Keratinocyte (primary cell): ENCODE measurements around the gene TCTN1. TPM values are rescaled to one million over a fixed set of nuclear protein-coding genes. Genes with fewer than 3 reads are reported as not detected.
A peak's percentile ranks its signal among the peaks of the same experiment; 100 is the strongest.

Experiments used
- DNase-seq: peaks from one replicate; pipeline ENCODE4 v3.0.0-alpha.2; 2011; ENCODE audit warnings: low read depth, missing footprints, low spot score
- FAIRE-seq: peaks from 2 replicates; lab custom pipeline; 2011; peaks lifted over from hg19 to GRCh38; lab: Jason Lieb, UNC
- H2AFZ ChIP-seq: 2 replicates; pipeline ENCODE4 v1.6.0; 2012; ENCODE audit warnings: low read length, control low read depth, inconsistent platforms; ENCODE audit not compliant: control insufficient read depth
- H3K27ac ChIP-seq: 2 replicates; pipeline ENCODE4 v1.5.1; 2011; ENCODE audit warnings: low read length; ENCODE audit not compliant: control insufficient read depth, insufficient read depth
- H3K27me3 ChIP-seq: 3 replicates; pipeline ENCODE4 v1.6.0; 2011; ENCODE audit warnings: low read length; ENCODE audit not compliant: control insufficient read depth, insufficient read depth; ENCODE audit errors: extremely low read depth
- H3K36me3 ChIP-seq, 2 experiments: 2 replicates in 1 of 2; 3 replicates in 1 of 2; pipeline ENCODE4 v1.5.1; 2011; ENCODE audit warnings: low read length in 2 of 2, mild to moderate bottlenecking in 1 of 2; ENCODE audit not compliant: control insufficient read depth in 2 of 2, insufficient read depth in 2 of 2; ENCODE audit errors: extremely low read depth in 1 of 2
- H3K4me1 ChIP-seq: 3 replicates; pipeline ENCODE4 v1.5.1; 2011; ENCODE audit warnings: low read length; ENCODE audit not compliant: control insufficient read depth, insufficient read depth; ENCODE audit errors: extremely low read depth
- H3K4me2 ChIP-seq: 3 replicates; pipeline ENCODE4 v1.6.0; 2011; ENCODE audit warnings: low read depth, low read length; ENCODE audit not compliant: control insufficient read depth, insufficient read depth; ENCODE audit errors: extremely low read depth
- H3K4me3 ChIP-seq, 3 experiments: fragments of 200-600 bp in 1 of 3; sonication (generic) in 1 of 3; 2 replicates in 2 of 3; 3 replicates in 1 of 3; pipeline ENCODE4 v1.5.1; 2011 to 2016; ENCODE audit warnings: low read length in 3 of 3, mild to moderate bottlenecking in 3 of 3, control low read depth in 2 of 3, inconsistent platforms in 1 of 3, low read depth in 1 of 3, mixed read lengths in 1 of 3, mixed run types in 1 of 3, moderate library complexity in 1 of 3; ENCODE audit not compliant: control insufficient read depth in 2 of 3, insufficient read depth in 2 of 3; ENCODE audit errors: extremely low read depth in 1 of 3
- H3K79me2 ChIP-seq: 2 replicates; pipeline ENCODE4 v1.6.0; 2012; ENCODE audit warnings: low read length; ENCODE audit not compliant: control insufficient read depth, insufficient read depth
- H3K9ac ChIP-seq: 3 replicates; pipeline ENCODE4 v1.6.0; 2011; ENCODE audit warnings: low read length; ENCODE audit not compliant: control insufficient read depth, insufficient read depth; ENCODE audit errors: extremely low read depth
- H3K9me1 ChIP-seq: 3 replicates; pipeline ENCODE4 v1.6.0; 2011; ENCODE audit warnings: low read length; ENCODE audit not compliant: control insufficient read depth, insufficient read depth; ENCODE audit errors: extremely low read depth
- H3K9me3 ChIP-seq: 2 replicates; pipeline ENCODE4 v1.5.1; 2012; ENCODE audit warnings: low read depth, low read length; ENCODE audit not compliant: control insufficient read depth
- H4K20me1 ChIP-seq: 3 replicates; pipeline ENCODE4 v1.6.0; 2011; ENCODE audit warnings: low read length; ENCODE audit not compliant: control insufficient read depth, insufficient read depth; ENCODE audit errors: extremely low read depth
- CTCF ChIP-seq, 3 experiments: IDR thresholded peaks in 1 of 3; conservative IDR thresholded peaks in 1 of 3; optimal IDR thresholded peaks in 1 of 3; 2 replicates in 2 of 3; 3 replicates in 1 of 3; pipeline versions ENCODE3 to v1.5.1; 2011; ENCODE audit warnings: low read length in 3 of 3, mild to moderate bottlenecking in 3 of 3, moderate library complexity in 2 of 3, control low read depth in 1 of 3, inconsistent platforms in 1 of 3; ENCODE audit not compliant: insufficient read depth in 2 of 3; ENCODE audit errors: extremely low read depth in 1 of 3
- EZH2 ChIP-seq: IDR thresholded peaks from one replicate; pipeline ENCODE4 v1.6.1; 2012; ENCODE audit warnings: inconsistent platforms, mild to moderate bottlenecking, low read length, moderate library complexity
- dilution Hi-C: fragments of 300-500 bp; cut with MboI; formaldehyde crosslinking; loops from one replicate; pipeline ENCODE4 v1.7.0; 2020; ENCODE audit warnings: low sequenced_read_pairs; ENCODE audit not compliant: extremely low pct_ligation_motif_present
- polyA plus RNA-seq, 5 experiments: library from polyadenylated mRNA; depleted of rRNA in 3 of 5; stranded (reverse) in 3 of 5; stranded (forward) in 1 of 5; unstranded in 1 of 5; fragments of >200 nt; gene quantifications; 1 replicate in 1 of 5; 2 replicates in 3 of 5; 3 replicates in 1 of 5; pipeline versions ENCODE4 v1.2.1 to v1.2.3, GENCODE V29; 2011 to 2012; ENCODE audit warnings: missing spikeins in 2 of 5, low read depth in 1 of 5, low replicate concordance in 1 of 5

The TCTN1 gene
- polyA plus RNA-seq, 1 donor (not counting 4 experiments of a cell fraction or from before 2014, with no cell fraction given), result 30.6 TPM

DNA sequence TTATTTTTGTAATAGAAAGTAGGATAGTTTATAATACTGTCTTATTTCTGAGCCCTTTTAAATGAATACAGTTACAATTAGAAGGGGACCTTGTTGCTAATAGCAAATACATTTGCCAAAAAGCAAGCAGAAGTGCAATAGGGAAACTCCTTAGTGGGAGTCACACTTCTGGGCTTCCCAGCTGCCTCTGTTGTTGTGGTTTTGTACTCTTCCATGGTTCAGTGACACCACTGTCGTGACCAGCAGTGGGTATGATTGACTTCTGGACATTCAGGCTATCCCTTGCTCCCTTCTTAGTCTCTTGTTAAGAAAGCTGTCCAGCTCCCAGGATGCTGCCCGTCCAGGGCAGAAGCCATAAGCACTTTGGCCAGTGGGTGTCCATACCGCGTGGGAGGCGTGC is 22.6 kb downstream of the TCTN1 start:
- Histone ChIP-seq H3K4me2 (no peak overlapping the region), H3K9ac (no peak overlapping the region), H3K27me3 (no peaks in the 10 kb centered on the region), H3K4me3 (no peak overlapping the region), H3K9me1 (no peaks in the 10 kb centered on the region), H3K9me3 (no peaks in the 10 kb centered on the region), H3K36me3 (peaks cover 0 to 3% of the 10 kb centered on the region in 2 experiments), H3K27ac (no peak overlapping the region), H3K4me1 (peaks cover 10% of the 10 kb centered on the region), H2AFZ (no peak overlapping the region), H3K79me2 (no peaks in the 10 kb centered on the region), H4K20me1 (no peaks in the 10 kb centered on the region)
- DNase-seq (no peak), FAIRE-seq (no peak)
- dilution Hi-C loops, result no loop called here
- TF ChIP-seq EZH2 (no peak), CTCF (optimal IDR thresholded peaks at IDR 0.05 in 1 of 3, IDR thresholded peaks at IDR 0.05 in 1 of 3, conservative IDR thresholded peaks at IDR 0.05 in 1 of 3; ENCODE audit: extremely low read depth in 1 of 3, insufficient read depth in 2 of 3, low read length in 3 of 3) (no peak)

- Histone ChIP-seq H3K27me3 (no peaks in the 10 kb centered on the region), H3K79me2 (no peaks in the 10 kb centered on the region), H3K4me3 (no peak overlapping the region), H3K4me1 (peaks cover 10% of the 10 kb centered on the region), H3K9ac (no peak overlapping the region), H2AFZ (no peak overlapping the region), H3K27ac (no peak overlapping the region), H3K9me1 (no peaks in the 10 kb centered on the region), H3K9me3 (no peaks in the 10 kb centered on the region), H3K4me2 (no peak overlapping the region), H3K36me3 (peaks cover 0 to 2% of the 10 kb centered on the region in 2 experiments), H4K20me1 (no peaks in the 10 kb centered on the region)
- dilution Hi-C loops, result no loop called here
- DNase-seq (no peak), FAIRE-seq (no peak)
- no peak for TF ChIP-seq EZH2
Measured at GRCh38 chr12:110637869-110638441, 24.0 kb downstream of the TCTN1 start.

DNA sequence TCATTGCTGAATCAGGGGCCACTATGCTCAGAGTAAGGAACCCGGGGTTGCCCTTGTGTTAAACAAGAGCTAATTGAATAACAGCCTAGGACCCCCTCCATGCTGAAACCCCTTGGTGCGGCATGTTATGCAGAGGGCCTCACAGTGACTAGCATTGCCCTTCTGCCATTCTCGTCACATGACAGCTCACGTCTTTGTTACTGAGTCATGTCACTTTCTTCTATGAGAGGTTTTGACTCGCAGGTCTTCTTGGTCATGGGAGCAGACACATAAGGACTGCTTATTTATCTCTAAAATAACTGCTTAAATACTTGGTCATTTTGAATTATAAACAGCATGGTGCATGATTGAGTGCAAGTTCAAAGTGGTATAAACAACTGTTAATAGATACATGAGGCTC is 24.9 kb downstream of the TCTN1 start:
- Histone ChIP-seq H4K20me1 (no peaks in the 10 kb centered on the region), H3K9me1 (no peaks in the 10 kb centered on the region), H3K9me3 (no peaks in the 10 kb centered on the region), H3K4me2 (no peak overlapping the region), H3K36me3 (peaks cover 0 to 2% of the 10 kb centered on the region in 2 experiments), H3K27me3 (no peaks in the 10 kb centered on the region), H3K4me1 (peaks cover 10% of the 10 kb centered on the region), H3K79me2 (no peaks in the 10 kb centered on the region), H3K4me3 (no peak overlapping the region), H3K9ac (no peak overlapping the region), H2AFZ (no peak overlapping the region), H3K27ac (no peak overlapping the region)
- peak; percentile 26 for FAIRE-seq
- no peak for DNase-seq
- dilution Hi-C loops, result no loop called here
- TF ChIP-seq CTCF (optimal IDR thresholded peaks at IDR 0.05 in 1 of 3, IDR thresholded peaks at IDR 0.05 in 1 of 3, conservative IDR thresholded peaks at IDR 0.05 in 1 of 3; ENCODE audit: extremely low read depth in 1 of 3, insufficient read depth in 2 of 3, low read length in 3 of 3) (no peak), EZH2 (no peak)
